HUES48 (cell line): ENCODE measurements around the gene CLTA.
"Not testable (repeated sequence)": the region's sequence is repeated elsewhere in the genome, so short reads cannot be mapped to it uniquely, and the experiment has no call there.

Experiments
- H3K27ac ChIP-seq: one replicate; pipeline ENCODE4 v1.7.0; 2013; ENCODE audit warnings: low read depth, low read length, inconsistent platforms
- H3K27me3 ChIP-seq: 2 replicates; pipeline ENCODE4 v1.6.1; 2013; ENCODE audit warnings: mild to moderate bottlenecking, low read length; ENCODE audit not compliant: control insufficient read depth, insufficient read depth
- H3K36me3 ChIP-seq: 2 replicates; pipeline ENCODE4 v1.6.1; 2013; ENCODE audit warnings: low read length; ENCODE audit not compliant: control insufficient read depth, insufficient read depth
- H3K4me1 ChIP-seq: 2 replicates; pipeline ENCODE4 v1.6.1; 2013; ENCODE audit warnings: mild to moderate bottlenecking, low read length; ENCODE audit not compliant: control insufficient read depth, insufficient read depth
- H3K4me3 ChIP-seq: 2 replicates; pipeline ENCODE4 v1.5.1; 2013; ENCODE audit warnings: mild to moderate bottlenecking, low read depth, low read length
- H3K9ac ChIP-seq: 2 replicates; pipeline ENCODE4 v1.6.1; 2013; ENCODE audit warnings: mild to moderate bottlenecking, low read depth, low read length, moderate library complexity
- H3K9me3 ChIP-seq: 2 replicates; pipeline ENCODE4 v1.6.1; 2013; ENCODE audit warnings: low read length; ENCODE audit not compliant: control insufficient read depth, insufficient read depth

The CLTA gene

GRCh38 chr9:36245906-36246305, 55.2 kb downstream of the CLTA start:
- Histone ChIP-seq H3K27ac (no peak overlapping the region), H3K4me3 (no peak overlapping the region), H3K27me3 (no peaks in the 10 kb centered on the region), H3K9ac (no peak overlapping the region), H3K4me1 (no peaks in the 10 kb centered on the region), H3K9me3 (no peaks in the 10 kb centered on the region), H3K36me3 (peaks cover 15% of the 10 kb centered on the region)

GRCh38 chr9:36247356-36247755, 56.6 kb downstream of the CLTA start:
- H3K27me3 ChIP-seq = no peaks in the 10 kb centered on the region
- no peak overlapping the region for H3K4me3 ChIP-seq
- H3K4me1 ChIP-seq = no peaks in the 10 kb centered on the region
- no peak overlapping the region for H3K27ac ChIP-seq
- H3K9ac ChIP-seq = no peak overlapping the region
- no peaks in the 10 kb centered on the region for H3K9me3 ChIP-seq
- peaks cover 15% of the 10 kb centered on the region for H3K36me3 ChIP-seq

GRCh38 chr9:36248061-36248460, 57.3 kb downstream of the CLTA start:
- H3K4me3 ChIP-seq, H3K9ac ChIP-seq, H3K9me3 ChIP-seq, H3K4me1 ChIP-seq, H3K27me3 ChIP-seq, H3K27ac ChIP-seq: not testable (repeated sequence)
- peaks cover 15% of the 10 kb centered on the region for H3K36me3 ChIP-seq

- peaks cover 12% of the 10 kb centered on the region for H3K36me3 ChIP-seq
- H3K4me1 ChIP-seq = no peaks in the 10 kb centered on the region
- H3K27me3 ChIP-seq = no peaks in the 10 kb centered on the region
- no peaks in the 10 kb centered on the region for H3K9me3 ChIP-seq
- no peak overlapping the region for H3K4me3 ChIP-seq
- no peak overlapping the region for H3K27ac ChIP-seq
- H3K9ac ChIP-seq = no peak overlapping the region
Measured at GRCh38 chr9:36249189-36249588, 58.5 kb downstream of the CLTA start.

GRCh38 chr9:36250079-36250478, 59.4 kb downstream of the CLTA start:
- Histone ChIP-seq H3K4me1 (no peaks in the 10 kb centered on the region), H3K9me3 (no peaks in the 10 kb centered on the region), H3K9ac (no peak overlapping the region), H3K36me3 (peaks cover 9% of the 10 kb centered on the region), H3K4me3 (no peak overlapping the region), H3K27ac (no peak overlapping the region), H3K27me3 (no peaks in the 10 kb centered on the region)

GRCh38 chr9:36251428-36251827, 60.7 kb downstream of the CLTA start:
- no peaks in the 10 kb centered on the region for H3K4me1 ChIP-seq
- no peak overlapping the region for H3K9ac ChIP-seq
- H3K9me3 ChIP-seq = no peaks in the 10 kb centered on the region
- no peak overlapping the region for H3K27ac ChIP-seq
- H3K36me3 ChIP-seq = no peaks in the 10 kb centered on the region
- no peak overlapping the region for H3K4me3 ChIP-seq
- no peaks in the 10 kb centered on the region for H3K27me3 ChIP-seq

- Histone ChIP-seq H3K4me1 (no peaks in the 10 kb centered on the region), H3K4me3 (peak within 1 kb of the TSS; percentile 82), H3K27me3 (no peaks in the 10 kb centered on the region), H3K9me3 (no peaks in the 10 kb centered on the region), H3K36me3 (no peaks in the 10 kb centered on the region), H3K27ac (peak within 1 kb of the TSS; percentile 63), H3K9ac (peak within 1 kb of the TSS; percentile 56; the same call in 1 of the 2 replicates)
Measured at GRCh38 chr9:36258208-36258995, 67.7 kb downstream of the CLTA start, which contains the start of gene GNE. GNE (minus strand) TSS chr9:36258448; CDS start chr9:36249355, 9,093 bp downstream.

GRCh38 chr9:36258996-36259533, 68.3 kb downstream of the CLTA start:
- Histone ChIP-seq H3K36me3 (no peaks in the 10 kb centered on the region), H3K4me3 (peak overlapping the region; percentile 82), H3K9me3 (no peaks in the 10 kb centered on the region), H3K27me3 (no peaks in the 10 kb centered on the region), H3K9ac (no peak overlapping the region), H3K27ac (no peak overlapping the region), H3K4me1 (no peaks in the 10 kb centered on the region)
